Right lobe of liver (tissue), 4 donors: Measurements from ENCODE around the gene ZMYM1.

Experiments
- CTCF ChIP-seq, 4 donors: fragments of 200-600 bp in 3 of 4; fragments of 450-650 bp in 1 of 4; IDR thresholded peaks; one replicate each; pipeline versions ENCODE4 v1.5.1 to v1.8.0; 2016 to 2022; ENCODE audit warnings: antibody characterized with exemption in 4 of 4, mild to moderate bottlenecking in 2 of 4
- POLR2A ChIP-seq: fragments of 450-650 bp; IDR thresholded peaks from one replicate; pipeline ENCODE4 v1.6.1; 2017; ENCODE audit warnings: antibody characterized with exemption, mild to moderate bottlenecking
- donor health status: DM: no; HTN: no; CAD: no.
- donor health status: DM: no; HTN: no; CAD: no.
- donor health status: DM: no; HTN: yes; CAD: no.

DNA sequence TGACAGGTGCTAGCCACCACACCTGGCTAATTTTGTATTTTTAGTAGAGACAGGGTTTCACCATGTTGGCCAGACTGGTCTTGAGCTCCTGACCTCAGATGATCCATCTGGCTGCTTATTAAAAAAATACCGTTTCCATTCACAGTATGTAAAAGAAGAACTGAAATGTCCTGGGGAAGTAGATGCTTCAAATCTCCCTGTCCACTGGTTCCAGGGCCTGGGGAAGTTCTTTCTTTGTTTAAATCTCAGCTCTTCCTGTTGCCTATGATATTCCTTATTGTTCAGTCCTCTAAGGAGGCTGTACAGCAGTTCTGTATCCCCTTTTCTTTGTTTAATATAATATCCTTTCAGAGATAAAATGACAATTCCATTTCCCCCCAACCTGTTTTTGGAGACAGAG is 47.4 kb downstream of the ZMYM1 start:
- TF ChIP-seq CTCF (IDR thresholded peaks at IDR 0.05) (no peak), POLR2A (no peak)
